Breast epithelium (tissue), 4 donors: ENCODE measurements around the gene SLC34A3. TPM values are rescaled to one million over a fixed set of nuclear protein-coding genes. Genes with fewer than 3 reads are reported as not detected.
A peak's percentile ranks its signal among the peaks of the same experiment; 100 is the strongest.

Experiments used
- DNase-seq, 2 donors: peaks; one replicate each; pipeline ENCODE4 v3.0.0-alpha.2; 2019; ENCODE audit warnings: low spot score in 2 of 2
- H3K27ac ChIP-seq, 2 donors: fragments of 200-600 bp; sonication (generic) in 1 of 2; one replicate each; pipeline ENCODE4 v1.5.1; 2016 to 2019; ENCODE audit warnings: mild to moderate bottlenecking in 1 of 2
- H3K27me3 ChIP-seq, 2 donors: fragments of 200-600 bp; sonication (generic) in 1 of 2; one replicate each; pipeline versions ENCODE4 v1.5.1 to v1.6.0; 2017 to 2019; ENCODE audit warnings: control low read depth in 1 of 2, mild to moderate bottlenecking in 1 of 2
- H3K36me3 ChIP-seq: fragments of 200-600 bp; one replicate; pipeline ENCODE4 v1.5.1; 2019
- H3K4me1 ChIP-seq, 2 donors: fragments of 200-600 bp; sonication (generic); one replicate each; pipeline ENCODE4 v1.5.1; 2016 to 2019; ENCODE audit warnings: control low read depth in 1 of 2
- H3K4me3 ChIP-seq, 3 donors: fragments of 200-600 bp; sonication (generic); 1 replicate in 2 of 3; 2 replicates in 1 of 3; pipeline ENCODE4 v1.5.1; 2016 to 2019; ENCODE audit warnings: mild to moderate bottlenecking in 3 of 3, moderate library complexity in 2 of 3
- H3K9me3 ChIP-seq, 2 donors: fragments of 200-600 bp; sonication (generic) in 1 of 2; one replicate each; pipeline ENCODE4 v1.5.1; 2016 to 2019; ENCODE audit warnings: control low read depth in 1 of 2
- POLR2A ChIP-seq: fragments of 450-650 bp; IDR thresholded peaks from one replicate; pipeline ENCODE4 v1.6.1; 2016; ENCODE audit warnings: antibody characterized with exemption, mild to moderate bottlenecking, moderate library complexity
- POLR2AphosphoS5 ChIP-seq, 3 donors: sonication (generic); formaldehyde crosslinking; IDR thresholded peaks; one replicate each; pipeline ENCODE4 v1.6.1; 2017; ENCODE audit warnings: antibody characterized with exemption in 3 of 3
- intact Hi-C: fragments of 100-400 bp; cut with DNase I; formaldehyde crosslinking; loops from one replicate; pipeline ENCODE4 v1.15.1; 2023; ENCODE audit warnings: low total_unique reads
- total RNA-seq, 3 donors: library from RNA; depleted of rRNA; stranded (reverse); fragments of >200 nt; gene quantifications; one replicate each; pipeline ENCODE4 v1.1.0, GENCODE V29; 2016
- TF ChIP-seq, protein P1 (sequence below), 3 donors: fragments of 450-650 bp; IDR thresholded peaks; one replicate each; pipeline ENCODE4 v1.5.1; 2016 to 2017; ENCODE audit warnings: antibody characterized with exemption in 3 of 3, mild to moderate bottlenecking in 3 of 3, moderate library complexity in 3 of 3

The SLC34A3 gene
- total RNA-seq, 3 donors from 2014 or later = not detected

DNA sequence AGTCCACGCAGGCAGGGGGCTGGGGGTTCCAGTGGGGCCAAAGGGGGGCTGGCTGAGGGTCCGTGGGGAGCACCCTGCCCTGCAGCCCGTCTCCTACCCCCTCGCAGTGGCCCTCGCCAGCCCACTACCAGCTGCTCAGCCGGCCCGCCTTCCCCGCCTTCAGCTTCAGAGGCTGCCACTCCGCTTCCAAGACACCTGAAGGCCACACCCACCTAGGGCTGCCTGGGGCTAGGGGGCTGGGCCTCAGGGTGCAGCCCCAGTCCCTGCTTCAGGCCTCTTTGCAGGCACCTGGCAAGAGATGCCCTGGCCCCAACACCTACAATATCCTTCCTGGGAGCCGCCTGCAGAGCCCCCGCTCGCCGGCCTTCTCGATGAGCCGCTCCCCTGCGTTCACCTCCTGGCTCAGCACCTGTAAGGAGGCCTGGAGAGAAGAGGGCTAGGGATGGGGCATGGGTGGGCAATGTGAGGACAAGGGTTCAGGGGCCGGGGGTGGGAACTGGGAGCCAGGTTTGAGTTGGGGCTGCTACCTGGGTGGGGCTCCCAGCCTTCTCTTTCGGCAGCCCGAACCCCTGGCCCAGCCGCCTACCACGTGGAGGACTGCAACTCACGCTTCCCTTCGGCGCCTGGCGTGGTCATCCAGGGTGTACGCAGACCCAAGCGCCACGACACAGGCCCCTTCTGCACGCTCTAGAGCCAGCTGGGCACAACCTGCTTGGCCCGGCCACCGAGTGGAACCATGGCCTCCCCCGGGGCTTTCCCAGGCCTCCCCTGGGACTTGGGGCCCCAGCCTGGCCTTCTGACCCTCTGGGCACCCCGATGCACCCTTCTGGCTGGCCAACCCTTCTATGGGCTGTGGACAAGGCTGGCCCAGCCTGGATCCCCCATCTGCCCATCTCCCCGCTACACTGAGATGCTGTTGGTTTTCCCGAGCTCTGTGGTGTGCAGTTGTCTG is 22.1 kb downstream of the SLC34A3 start:
- DNase-seq = no peak
- TF ChIP-seq POLR2A = no peak
- TF ChIP-seq POLR2AphosphoS5 (IDR thresholded peaks at IDR 0.05) = no peak
- TF ChIP-seq, protein P1, sequence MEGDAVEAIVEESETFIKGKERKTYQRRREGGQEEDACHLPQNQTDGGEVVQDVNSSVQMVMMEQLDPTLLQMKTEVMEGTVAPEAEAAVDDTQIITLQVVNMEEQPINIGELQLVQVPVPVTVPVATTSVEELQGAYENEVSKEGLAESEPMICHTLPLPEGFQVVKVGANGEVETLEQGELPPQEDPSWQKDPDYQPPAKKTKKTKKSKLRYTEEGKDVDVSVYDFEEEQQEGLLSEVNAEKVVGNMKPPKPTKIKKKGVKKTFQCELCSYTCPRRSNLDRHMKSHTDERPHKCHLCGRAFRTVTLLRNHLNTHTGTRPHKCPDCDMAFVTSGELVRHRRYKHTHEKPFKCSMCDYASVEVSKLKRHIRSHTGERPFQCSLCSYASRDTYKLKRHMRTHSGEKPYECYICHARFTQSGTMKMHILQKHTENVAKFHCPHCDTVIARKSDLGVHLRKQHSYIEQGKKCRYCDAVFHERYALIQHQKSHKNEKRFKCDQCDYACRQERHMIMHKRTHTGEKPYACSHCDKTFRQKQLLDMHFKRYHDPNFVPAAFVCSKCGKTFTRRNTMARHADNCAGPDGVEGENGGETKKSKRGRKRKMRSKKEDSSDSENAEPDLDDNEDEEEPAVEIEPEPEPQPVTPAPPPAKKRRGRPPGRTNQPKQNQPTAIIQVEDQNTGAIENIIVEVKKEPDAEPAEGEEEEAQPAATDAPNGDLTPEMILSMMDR (IDR thresholded peaks at IDR 0.05) = no peak
- Histone ChIP-seq H3K4me3 (no peak overlapping the region), H3K27ac (no peak overlapping the region), H3K36me3 (no peaks in the 10 kb centered on the region), H3K27me3 (no peaks in the 10 kb centered on the region), H3K9me3 (no peaks in the 10 kb centered on the region), H3K4me1 (peaks cover 5 to 12% of the 10 kb centered on the region in 2 donors)
- intact Hi-C loops = loop anchor here (10.0 kb wide), 1 partner anchor 1878 kb away; no protein-coding TSS in a partner anchor

DNA sequence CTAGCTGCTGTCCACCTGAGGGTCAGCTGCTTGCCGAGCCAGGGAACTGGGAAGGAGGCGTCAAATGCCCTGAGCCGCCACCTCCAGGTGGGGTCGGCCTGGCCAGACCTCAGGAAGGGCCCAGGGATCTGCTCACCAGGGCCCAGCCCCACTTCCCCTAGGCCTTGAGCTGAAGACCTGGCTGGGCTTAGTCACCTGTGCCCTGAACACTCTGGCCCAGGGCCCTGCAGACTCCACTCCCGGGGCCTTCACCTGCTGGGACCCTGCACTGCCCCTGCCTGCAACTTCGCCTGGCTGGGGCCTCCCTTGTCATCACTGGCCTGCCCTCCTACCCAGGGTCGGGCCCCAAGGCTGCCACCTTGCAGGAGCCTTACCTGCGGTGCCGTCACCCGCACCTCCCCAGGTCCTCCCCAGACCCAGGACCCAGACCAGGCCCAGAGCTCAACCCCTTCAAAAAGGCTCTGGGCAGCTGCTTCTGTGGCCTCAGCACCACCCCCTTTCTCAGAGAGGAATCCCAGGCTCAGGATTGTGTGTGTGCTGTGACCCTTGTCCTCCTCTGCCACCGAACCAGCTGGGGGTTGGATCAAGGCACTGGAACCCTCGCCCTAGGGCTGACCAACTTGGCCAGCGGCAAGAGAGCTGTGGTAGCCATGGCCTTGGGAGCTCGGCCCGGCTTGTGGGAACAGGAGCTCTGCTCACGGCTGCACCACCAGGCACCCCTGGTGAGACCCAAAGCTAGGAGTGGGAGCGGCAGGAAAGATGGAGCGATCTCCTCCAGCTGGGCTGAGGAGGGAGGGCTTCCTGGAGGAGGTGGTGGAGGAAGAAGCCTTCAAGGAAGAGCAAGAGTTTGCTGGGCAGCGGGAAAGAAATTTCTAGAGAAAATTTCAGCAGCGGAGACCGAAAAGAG is 23.3 kb downstream of the SLC34A3 start:
- DNase-seq = no peak
- H3K9me3 ChIP-seq = no peaks in the 10 kb centered on the region
- TF ChIP-seq, protein P1 (IDR thresholded peaks at IDR 0.05) = no peak
- TF ChIP-seq POLR2A = no peak
- H3K4me1 ChIP-seq = peaks cover 5 to 12% of the 10 kb centered on the region in 2 donors
- peak overlapping the region; percentile 98 to 100 (median 99) for H3K4me3 ChIP-seq
- H3K27me3 ChIP-seq = no peaks in the 10 kb centered on the region
- no peak overlapping the region for H3K27ac ChIP-seq
- H3K36me3 ChIP-seq = no peaks in the 10 kb centered on the region
- intact Hi-C loops = loop anchor here (10.0 kb wide), 1 partner anchor 1879 kb away; no protein-coding TSS in a partner anchor

DNA sequence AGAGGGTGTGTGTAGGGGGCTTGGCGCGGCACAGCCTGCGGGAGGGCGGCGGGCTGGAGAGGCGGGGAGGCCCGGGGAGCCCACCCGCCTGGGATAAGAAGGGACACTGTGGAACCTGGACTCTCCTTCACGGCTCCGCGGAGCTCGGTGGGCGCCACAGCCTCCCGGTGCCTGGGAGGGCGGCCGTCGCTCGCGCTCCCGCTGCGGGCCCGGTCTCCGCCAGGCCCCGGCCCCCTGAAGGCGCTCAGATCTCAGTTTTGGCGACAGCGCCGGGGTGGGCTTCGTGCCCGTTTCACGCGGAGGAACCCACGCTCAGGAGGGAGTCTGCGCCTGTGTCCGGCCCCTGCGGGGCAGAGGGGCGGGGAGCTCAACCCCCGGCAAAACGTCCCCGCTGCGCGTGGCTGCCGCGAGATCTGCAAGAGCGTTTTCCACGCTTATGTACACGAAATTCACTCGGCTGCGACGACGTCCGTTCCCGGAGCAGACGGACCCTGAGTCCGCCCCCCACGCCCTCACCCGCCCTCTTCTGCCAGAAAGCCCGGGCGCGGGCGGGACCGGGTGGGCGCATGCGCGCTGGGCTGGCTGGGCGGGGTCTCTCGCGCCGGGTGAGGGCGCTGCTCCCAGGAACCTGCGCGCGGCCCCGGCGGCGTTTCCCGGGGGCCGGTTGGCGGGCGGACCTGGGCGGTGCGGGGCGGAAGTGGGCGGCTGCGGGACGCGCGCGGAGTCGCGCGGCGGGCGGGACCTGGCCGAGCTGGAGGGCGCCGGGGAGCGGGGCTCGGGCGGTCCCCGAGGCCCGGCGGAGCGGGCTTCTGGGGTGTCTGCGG is 24.1 kb downstream of the SLC34A3 start, which contains the start of gene NELFB:
Gene NELFB (plus strand): TSS at position 704 of the 824 bp plus-strand sequence.
- no peaks in the 10 kb centered on the region for H3K36me3 ChIP-seq
- peak; percentile 27 to 36 (median 32) for TF ChIP-seq POLR2AphosphoS5 (IDR thresholded peaks at IDR 0.05)
- TF ChIP-seq POLR2A = no peak
- peak; percentile 83 to 92 for DNase-seq
- H3K4me3 ChIP-seq = peak within 1 kb of the TSS; percentile 98 to 100 (median 99)
- H3K4me1 ChIP-seq = peaks cover 5 to 12% of the 10 kb centered on the region in 2 donors
- intact Hi-C loops = loop anchor here (10.0 kb wide), 1 partner anchor 1880 kb away; no protein-coding TSS in a partner anchor
- no peaks in the 10 kb centered on the region for H3K9me3 ChIP-seq
- no peaks in the 10 kb centered on the region for H3K27me3 ChIP-seq
- peak within 1 kb of the TSS; percentile 55 to 84 for H3K27ac ChIP-seq

DNA sequence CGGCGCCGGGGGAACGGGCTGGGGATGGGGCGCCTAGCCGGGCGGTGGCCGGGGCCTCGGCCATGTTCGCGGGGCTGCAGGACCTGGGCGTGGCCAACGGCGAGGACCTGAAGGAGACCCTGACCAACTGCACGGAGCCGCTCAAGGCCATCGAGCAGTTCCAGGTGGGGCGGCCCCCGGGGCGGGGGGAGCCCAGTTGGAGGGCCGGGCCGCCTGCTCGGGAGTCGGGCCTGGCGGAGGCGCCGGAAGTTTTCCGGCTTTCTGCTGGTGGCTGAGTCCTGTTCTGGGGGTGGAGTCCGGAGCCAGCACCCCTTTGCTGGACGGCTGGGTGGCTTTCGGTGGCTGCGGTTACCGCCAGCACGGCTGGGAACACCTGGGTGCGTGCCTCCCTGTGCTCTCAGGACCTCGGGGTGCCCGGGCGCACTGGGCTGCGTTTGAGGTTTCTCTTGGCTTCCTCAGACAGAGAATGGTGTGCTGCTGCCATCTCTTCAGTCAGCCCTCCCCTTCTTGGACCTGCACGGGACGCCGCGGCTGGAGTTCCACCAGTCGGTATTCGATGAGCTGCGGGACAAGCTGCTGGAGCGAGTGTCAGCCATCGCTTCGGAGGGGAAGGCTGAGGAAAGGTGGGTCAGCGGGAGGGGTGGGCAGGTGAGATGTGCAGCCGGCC is 24.9 kb downstream of the SLC34A3 start:
- DNase-seq = no peak
- no peaks in the 10 kb centered on the region for H3K36me3 ChIP-seq
- H3K4me1 ChIP-seq = peaks cover 5 to 12% of the 10 kb centered on the region in 2 donors
- H3K9me3 ChIP-seq = no peaks in the 10 kb centered on the region
- H3K27ac ChIP-seq = peak overlapping the region; percentile 55 to 84
- peak overlapping the region; percentile 98 to 100 (median 99) for H3K4me3 ChIP-seq
- H3K27me3 ChIP-seq = no peaks in the 10 kb centered on the region
- TF ChIP-seq POLR2A (no peak), POLR2AphosphoS5 (IDR thresholded peaks at IDR 0.05) (no peak)
- TF ChIP-seq, protein P1 (IDR thresholded peaks at IDR 0.05) = no peak
- intact Hi-C loops = loop anchor here (10.0 kb wide), 1 partner anchor 1881 kb away; no protein-coding TSS in a partner anchor
